Keratinocyte (primary cell): ENCODE measurements around the gene TDRKH. TPM values are rescaled to one million over a fixed set of nuclear protein-coding genes. Genes with fewer than 3 reads are reported as not detected.
A peak's percentile ranks its signal among the peaks of the same experiment; 100 is the strongest.

Experiments used
- DNase-seq: peaks from one replicate; pipeline ENCODE4 v3.0.0-alpha.2; 2011; ENCODE audit warnings: low read depth, missing footprints, low spot score
- FAIRE-seq: peaks from 2 replicates; lab custom pipeline; 2011; peaks lifted over from hg19 to GRCh38; lab: Jason Lieb, UNC
- H2AFZ ChIP-seq: 2 replicates; pipeline ENCODE4 v1.6.0; 2012; ENCODE audit warnings: low read length, control low read depth, inconsistent platforms; ENCODE audit not compliant: control insufficient read depth
- H3K27ac ChIP-seq: 2 replicates; pipeline ENCODE4 v1.5.1; 2011; ENCODE audit warnings: low read length; ENCODE audit not compliant: control insufficient read depth, insufficient read depth
- H3K27me3 ChIP-seq: 3 replicates; pipeline ENCODE4 v1.6.0; 2011; ENCODE audit warnings: low read length; ENCODE audit not compliant: control insufficient read depth, insufficient read depth; ENCODE audit errors: extremely low read depth
- H3K36me3 ChIP-seq, 2 experiments: 2 replicates in 1 of 2; 3 replicates in 1 of 2; pipeline ENCODE4 v1.5.1; 2011; ENCODE audit warnings: low read length in 2 of 2, mild to moderate bottlenecking in 1 of 2; ENCODE audit not compliant: control insufficient read depth in 2 of 2, insufficient read depth in 2 of 2; ENCODE audit errors: extremely low read depth in 1 of 2
- H3K4me1 ChIP-seq: 3 replicates; pipeline ENCODE4 v1.5.1; 2011; ENCODE audit warnings: low read length; ENCODE audit not compliant: control insufficient read depth, insufficient read depth; ENCODE audit errors: extremely low read depth
- H3K4me2 ChIP-seq: 3 replicates; pipeline ENCODE4 v1.6.0; 2011; ENCODE audit warnings: low read depth, low read length; ENCODE audit not compliant: control insufficient read depth, insufficient read depth; ENCODE audit errors: extremely low read depth
- H3K4me3 ChIP-seq, 3 experiments: fragments of 200-600 bp in 1 of 3; sonication (generic) in 1 of 3; 2 replicates in 2 of 3; 3 replicates in 1 of 3; pipeline ENCODE4 v1.5.1; 2011 to 2016; ENCODE audit warnings: low read length in 3 of 3, mild to moderate bottlenecking in 3 of 3, control low read depth in 2 of 3, inconsistent platforms in 1 of 3, low read depth in 1 of 3, mixed read lengths in 1 of 3, mixed run types in 1 of 3, moderate library complexity in 1 of 3; ENCODE audit not compliant: control insufficient read depth in 2 of 3, insufficient read depth in 2 of 3; ENCODE audit errors: extremely low read depth in 1 of 3
- H3K79me2 ChIP-seq: 2 replicates; pipeline ENCODE4 v1.6.0; 2012; ENCODE audit warnings: low read length; ENCODE audit not compliant: control insufficient read depth, insufficient read depth
- H3K9ac ChIP-seq: 3 replicates; pipeline ENCODE4 v1.6.0; 2011; ENCODE audit warnings: low read length; ENCODE audit not compliant: control insufficient read depth, insufficient read depth; ENCODE audit errors: extremely low read depth
- H3K9me1 ChIP-seq: 3 replicates; pipeline ENCODE4 v1.6.0; 2011; ENCODE audit warnings: low read length; ENCODE audit not compliant: control insufficient read depth, insufficient read depth; ENCODE audit errors: extremely low read depth
- H3K9me3 ChIP-seq: 2 replicates; pipeline ENCODE4 v1.5.1; 2012; ENCODE audit warnings: low read depth, low read length; ENCODE audit not compliant: control insufficient read depth
- H4K20me1 ChIP-seq: 3 replicates; pipeline ENCODE4 v1.6.0; 2011; ENCODE audit warnings: low read length; ENCODE audit not compliant: control insufficient read depth, insufficient read depth; ENCODE audit errors: extremely low read depth
- CTCF ChIP-seq, 3 experiments: IDR thresholded peaks in 1 of 3; conservative IDR thresholded peaks in 1 of 3; optimal IDR thresholded peaks in 1 of 3; 2 replicates in 2 of 3; 3 replicates in 1 of 3; pipeline versions ENCODE3 to v1.5.1; 2011; ENCODE audit warnings: low read length in 3 of 3, mild to moderate bottlenecking in 3 of 3, moderate library complexity in 2 of 3, control low read depth in 1 of 3, inconsistent platforms in 1 of 3; ENCODE audit not compliant: insufficient read depth in 2 of 3; ENCODE audit errors: extremely low read depth in 1 of 3
- EZH2 ChIP-seq: IDR thresholded peaks from one replicate; pipeline ENCODE4 v1.6.1; 2012; ENCODE audit warnings: inconsistent platforms, mild to moderate bottlenecking, low read length, moderate library complexity
- dilution Hi-C: fragments of 300-500 bp; cut with MboI; formaldehyde crosslinking; loops from one replicate; pipeline ENCODE4 v1.7.0; 2020; ENCODE audit warnings: low sequenced_read_pairs; ENCODE audit not compliant: extremely low pct_ligation_motif_present
- polyA plus RNA-seq, 5 experiments: library from polyadenylated mRNA; depleted of rRNA in 3 of 5; stranded (reverse) in 3 of 5; stranded (forward) in 1 of 5; unstranded in 1 of 5; fragments of >200 nt; gene quantifications; 1 replicate in 1 of 5; 2 replicates in 3 of 5; 3 replicates in 1 of 5; pipeline versions ENCODE4 v1.2.1 to v1.2.3, GENCODE V29; 2011 to 2012; ENCODE audit warnings: missing spikeins in 2 of 5, low read depth in 1 of 5, low replicate concordance in 1 of 5

TDRKH gene
- polyA plus RNA-seq, 1 donor (not counting 4 experiments of a cell fraction or from before 2014, with no cell fraction given), result 9.7 TPM

GRCh38 chr1:151790940-151791651 is 796 bp upstream of the TDRKH start:
- no peak for FAIRE-seq
- Histone ChIP-seq H3K27ac (peak overlapping the region; percentile 36), H3K9me3 (no peaks in the 10 kb centered on the region), H4K20me1 (no peaks in the 10 kb centered on the region), H2AFZ (peak overlapping the region; percentile 100), H3K9me1 (no peaks in the 10 kb centered on the region), H3K36me3 (peaks cover 0 to 2% of the 10 kb centered on the region in 2 experiments), H3K27me3 (no peaks in the 10 kb centered on the region), H3K79me2 (no peaks in the 10 kb centered on the region), H3K4me3 (peak overlapping the region; percentile 67 to 99 (median 92)), H3K4me2 (peak overlapping the region; percentile 97), H3K4me1 (no peaks in the 10 kb centered on the region), H3K9ac (peak overlapping the region; percentile 78)
- DNase-seq, result no peak
- TF ChIP-seq EZH2, result no peak
- no peak for TF ChIP-seq CTCF (optimal IDR thresholded peaks at IDR 0.05 in 1 of 3, IDR thresholded peaks at IDR 0.05 in 1 of 3, conservative IDR thresholded peaks at IDR 0.05 in 1 of 3; ENCODE audit: extremely low read depth in 1 of 3, insufficient read depth in 2 of 3, low read length in 3 of 3)
- dilution Hi-C loops, result no loop called here

- Histone ChIP-seq H3K4me1 (peaks cover 10% of the 10 kb centered on the region), H3K9me1 (no peaks in the 10 kb centered on the region), H3K27ac (no peak overlapping the region), H3K9ac (no peak overlapping the region), H2AFZ (no peak overlapping the region), H3K4me3 (no peak overlapping the region), H4K20me1 (no peaks in the 10 kb centered on the region), H3K27me3 (no peaks in the 10 kb centered on the region), H3K36me3 (peaks cover 0 to 2% of the 10 kb centered on the region in 2 experiments), H3K9me3 (no peaks in the 10 kb centered on the region), H3K79me2 (no peaks in the 10 kb centered on the region), H3K4me2 (no peak overlapping the region)
- DNase-seq (no peak), FAIRE-seq (no peak)
- no peak for TF ChIP-seq EZH2
- TF ChIP-seq CTCF (optimal IDR thresholded peaks at IDR 0.05 in 1 of 3, IDR thresholded peaks at IDR 0.05 in 1 of 3, conservative IDR thresholded peaks at IDR 0.05 in 1 of 3; ENCODE audit: extremely low read depth in 1 of 3, insufficient read depth in 2 of 3, low read length in 3 of 3), result no peak
- dilution Hi-C loops, result no loop called here
These were observed 2.6 kb downstream of the TDRKH start for GRCh38 chr1:151787689-151788088.
